ENCODE measurements around the gene MACROD2.
"Not testable (repeated sequence)": the region's sequence is repeated elsewhere in the genome, so short reads cannot be mapped to it uniquely, and the experiment has no call there.

Gene MACROD2

DNA sequence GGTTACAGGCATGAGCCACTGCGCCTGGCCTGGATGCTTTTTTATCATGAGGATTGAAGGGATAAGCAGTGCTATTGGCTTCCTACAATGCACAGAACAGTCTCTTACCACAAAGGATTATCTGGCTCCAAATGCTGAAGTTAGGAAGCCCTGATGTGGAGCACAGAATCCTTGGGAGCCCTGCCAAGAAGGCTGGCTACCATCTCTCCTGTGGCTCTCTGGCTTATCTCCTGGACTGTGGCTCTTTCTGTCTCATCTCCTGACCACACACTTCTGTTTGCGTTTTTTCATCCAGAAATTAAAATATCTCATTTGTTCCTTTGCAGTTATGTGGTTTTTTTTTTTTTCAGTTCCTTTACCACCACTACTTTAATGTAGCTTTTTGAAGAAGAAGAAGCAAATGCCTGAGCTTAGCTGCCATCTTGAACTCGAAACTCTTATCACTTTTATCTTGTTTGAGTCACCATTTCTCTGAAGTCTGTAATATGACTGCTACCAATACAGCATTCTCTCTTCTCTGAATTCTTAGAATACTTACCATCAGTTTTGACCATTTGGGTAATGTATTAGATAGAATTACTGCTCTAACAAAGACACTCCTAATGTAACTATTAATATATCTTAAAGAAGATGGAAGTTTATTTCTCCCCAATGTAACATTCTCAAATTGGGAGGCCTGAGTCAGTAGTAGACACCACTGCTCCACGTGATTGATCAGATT lies 1533.2 kb downstream of the MACROD2 start:
- DNase-seq (ENCODE audit: low read depth), result no peak

DNA sequence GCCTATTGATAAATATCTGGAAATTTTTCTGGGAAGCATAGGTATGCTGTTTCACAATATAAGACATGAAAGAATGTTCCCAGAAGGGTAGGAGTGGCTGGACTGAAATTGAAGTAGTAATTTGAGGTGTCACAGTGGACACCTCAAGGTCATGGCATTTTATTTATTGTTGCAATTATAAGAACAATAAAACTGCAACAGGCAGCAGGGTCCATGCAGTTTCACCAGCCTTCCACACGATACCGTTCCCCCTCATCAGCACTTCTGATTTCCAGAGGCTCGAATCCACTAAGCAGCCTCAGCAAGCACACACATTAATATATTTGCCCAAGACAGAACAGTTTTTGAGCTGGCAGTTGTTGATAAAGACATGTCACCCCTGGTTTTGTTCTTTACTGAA lies 1540.5 kb downstream of the MACROD2 start:
- DNase-seq (ENCODE audit: low read depth), result no peak

DNA sequence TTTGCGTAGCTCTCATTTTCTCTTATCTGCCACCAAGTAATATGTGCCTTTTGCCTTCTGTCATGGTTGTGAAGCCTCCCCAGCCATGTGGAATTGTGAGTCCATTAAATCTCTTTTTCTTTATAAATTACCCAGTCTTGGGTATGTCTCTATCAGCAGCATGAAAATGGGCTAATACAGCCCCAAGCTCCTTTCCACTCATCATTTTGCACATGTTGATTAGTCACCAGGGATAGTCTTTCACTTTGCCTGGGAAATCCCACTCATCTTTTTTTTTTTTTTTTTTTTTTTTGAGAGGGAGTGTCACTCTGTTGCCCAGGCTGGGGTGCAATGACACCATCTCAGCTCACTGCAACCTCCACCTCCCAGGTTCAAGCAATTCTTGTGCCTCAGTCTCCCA lies 1541.9 kb downstream of the MACROD2 start:
- not testable (repeated sequence) for DNase-seq (ENCODE audit: low read depth)

DNA sequence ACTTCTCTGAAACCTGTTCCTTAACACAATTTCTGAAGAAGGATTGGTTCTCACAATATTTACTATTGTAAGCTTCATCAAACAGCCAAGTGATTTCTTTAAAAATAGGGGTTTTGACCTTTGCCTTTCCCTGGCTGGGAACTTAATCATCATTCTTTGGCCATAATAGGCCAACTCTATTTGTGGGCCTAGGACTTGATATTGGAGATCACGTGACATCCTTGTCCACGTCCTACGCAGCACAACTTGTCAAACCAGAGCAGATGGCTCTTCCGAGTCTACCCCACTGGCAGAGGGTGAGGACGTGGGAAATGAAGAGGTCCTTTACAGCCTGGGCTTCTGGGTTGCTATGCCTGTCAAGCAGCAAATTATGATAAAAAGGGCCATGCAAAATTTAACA lies 1547.3 kb downstream of the MACROD2 start:
- DNase-seq (ENCODE audit: low read depth), result no peak

DNA sequence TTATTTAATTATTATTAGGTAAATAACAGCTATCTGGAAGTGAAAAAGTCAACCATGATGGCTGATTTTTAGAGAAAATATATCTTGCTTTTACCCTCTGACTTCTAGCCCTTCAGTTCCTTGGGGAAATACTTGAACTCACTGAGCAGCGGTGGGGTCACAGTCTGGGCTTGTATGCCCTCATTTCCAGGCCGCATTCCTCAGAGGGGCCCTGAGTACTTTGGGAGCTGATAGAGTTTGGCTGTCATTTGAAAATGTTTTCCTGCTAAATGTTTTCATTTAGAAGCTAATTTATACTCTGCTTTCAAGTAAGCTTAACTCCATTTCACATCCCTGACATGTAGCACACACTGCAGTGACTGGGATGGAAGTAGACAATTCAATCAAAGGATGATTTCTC lies 1549.4 kb downstream of the MACROD2 start:
- no peak for DNase-seq (ENCODE audit: low read depth)

DNA sequence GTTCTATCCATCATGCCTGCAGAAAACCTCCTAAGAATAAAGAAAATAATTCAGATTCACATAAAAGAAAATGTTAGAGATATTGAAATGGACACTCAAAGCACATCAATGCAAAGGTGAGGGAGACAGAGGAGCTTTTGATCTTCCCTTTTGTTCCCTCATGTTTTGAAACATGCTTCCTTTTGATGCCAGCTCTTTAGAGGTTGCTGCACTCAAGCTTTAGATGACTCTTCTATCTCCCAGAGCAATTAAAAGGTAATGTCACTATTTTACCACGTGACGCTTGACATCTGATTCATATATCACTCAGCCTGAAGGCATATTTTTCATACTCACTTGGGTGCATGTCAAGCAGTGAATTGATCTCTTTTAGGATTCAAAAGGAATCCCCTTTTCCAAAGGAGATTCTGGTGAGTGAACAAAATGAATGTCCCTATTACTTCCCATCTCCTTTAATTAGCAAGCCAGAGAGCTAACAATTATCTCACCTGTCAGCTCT lies 1551.3 kb downstream of the MACROD2 start:
- DNase-seq (ENCODE audit: low read depth), result no peak

DNA sequence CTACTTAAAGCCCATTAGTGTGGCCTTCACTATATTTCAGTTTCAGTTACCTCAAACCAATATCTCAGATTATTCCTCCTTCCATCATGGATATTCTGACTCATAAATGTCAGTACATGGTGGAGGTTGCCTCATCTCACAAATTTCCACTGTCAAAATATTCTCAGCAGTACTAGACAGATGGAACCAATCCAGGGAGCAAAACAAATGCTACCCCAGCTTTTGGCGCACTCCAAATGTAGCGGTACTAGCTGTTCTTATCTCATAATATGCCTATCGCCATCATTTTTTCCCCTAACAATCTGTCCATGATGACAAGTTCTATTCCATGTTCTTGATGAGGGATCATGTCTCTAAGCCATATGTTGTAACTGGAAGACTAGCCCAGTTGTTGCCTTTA lies 1551.8 kb downstream of the MACROD2 start:
- no peak for DNase-seq (ENCODE audit: low read depth)

DNA sequence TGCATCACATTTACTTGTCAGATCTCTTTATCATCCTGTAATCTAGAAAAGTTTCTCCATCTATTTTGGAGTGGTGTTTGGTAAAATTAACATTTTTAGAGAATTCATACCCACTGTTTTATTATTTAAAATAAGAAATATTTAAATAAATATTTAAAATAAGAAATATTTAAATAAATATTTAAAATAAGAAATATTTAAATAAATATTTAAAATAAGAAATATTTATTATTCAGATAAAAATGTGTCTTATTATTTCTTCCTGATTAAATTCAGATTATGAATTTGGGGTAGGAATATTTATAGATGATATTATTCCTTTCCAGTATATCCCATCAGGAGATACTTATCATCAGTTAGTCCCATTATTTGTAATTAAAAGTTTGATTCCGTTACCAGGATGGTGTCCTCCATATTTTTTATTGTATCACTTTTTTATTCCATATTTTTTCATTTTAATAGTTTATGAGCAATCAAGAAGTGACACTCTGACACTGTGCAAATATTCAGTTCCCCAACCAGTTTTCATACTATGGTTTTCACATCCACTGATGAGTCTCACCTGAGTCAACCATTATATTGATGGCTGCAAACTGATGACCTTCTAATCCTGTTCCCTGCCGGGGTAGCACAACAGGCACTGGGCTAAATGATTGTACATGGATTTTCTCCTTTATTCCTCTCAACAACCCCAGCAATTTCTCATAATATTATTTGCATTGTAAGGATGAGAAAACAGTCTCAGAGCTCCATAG lies 1555.0 kb downstream of the MACROD2 start:
- no peak for DNase-seq (ENCODE audit: low read depth)

DNA sequence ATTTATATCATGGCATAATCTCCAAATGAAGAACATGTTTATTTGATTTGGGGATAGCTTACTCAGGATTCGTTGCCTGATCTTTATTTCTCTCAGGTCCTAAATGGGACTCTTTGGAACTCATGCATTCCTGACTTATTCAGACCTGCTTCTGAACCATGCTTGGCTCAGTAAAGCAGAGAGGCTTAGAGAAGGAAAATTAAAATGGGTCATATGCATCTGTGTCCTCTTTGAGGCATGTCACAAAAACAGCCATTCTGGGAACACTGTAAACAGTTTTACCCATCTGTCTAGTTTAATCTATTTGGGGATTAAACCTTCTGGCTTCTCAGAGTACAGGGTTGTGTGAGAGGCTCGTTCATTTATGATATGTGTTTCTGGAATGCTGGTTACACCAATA lies 1560.6 kb downstream of the MACROD2 start:
- DNase-seq (ENCODE audit: low read depth), result no peak

DNA sequence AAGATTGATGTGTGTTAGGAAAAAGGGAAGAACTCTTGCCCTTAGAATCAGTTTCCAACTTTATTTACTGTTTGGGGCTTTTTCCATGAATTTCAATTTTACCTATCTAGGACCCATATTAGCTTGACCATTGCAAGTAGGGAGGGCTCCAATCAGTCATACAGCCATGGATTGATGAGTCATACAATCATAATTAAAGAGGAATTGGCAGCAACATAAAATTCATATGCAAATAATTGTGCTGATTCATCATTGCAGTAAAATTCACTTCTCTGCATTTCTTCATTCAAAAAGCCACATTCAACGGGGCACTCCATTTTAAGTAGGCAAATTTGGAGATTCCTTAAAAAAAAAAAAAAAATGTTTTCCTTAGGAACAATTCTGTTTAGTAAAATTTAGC lies 1561.6 kb downstream of the MACROD2 start:
- DNase-seq (ENCODE audit: low read depth), result no peak

DNA sequence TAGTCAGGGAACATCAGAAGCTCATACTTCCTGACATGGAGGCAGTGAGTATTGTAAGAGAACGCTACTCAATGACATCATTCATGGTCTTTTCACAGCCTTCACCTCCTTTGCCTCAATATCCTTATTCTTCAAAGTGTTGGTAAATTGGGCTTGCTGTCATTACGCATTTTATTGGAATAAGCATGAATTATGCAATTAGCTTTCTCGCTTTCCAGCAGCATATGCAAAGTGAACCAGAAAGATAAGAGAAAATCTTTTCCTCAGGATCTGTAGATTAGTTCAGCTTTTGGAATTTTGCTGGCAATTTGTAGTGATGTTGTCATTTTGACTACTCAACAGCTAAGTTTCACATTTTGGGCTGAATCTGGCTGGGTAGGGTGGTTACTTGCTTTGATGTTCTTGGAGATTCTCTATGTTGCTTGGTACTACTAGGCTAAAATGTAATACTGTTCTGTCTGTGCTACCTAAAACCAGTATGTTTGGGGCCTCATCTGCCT lies 1565.8 kb downstream of the MACROD2 start:
- DNase-seq (ENCODE audit: low read depth), result no peak

DNA sequence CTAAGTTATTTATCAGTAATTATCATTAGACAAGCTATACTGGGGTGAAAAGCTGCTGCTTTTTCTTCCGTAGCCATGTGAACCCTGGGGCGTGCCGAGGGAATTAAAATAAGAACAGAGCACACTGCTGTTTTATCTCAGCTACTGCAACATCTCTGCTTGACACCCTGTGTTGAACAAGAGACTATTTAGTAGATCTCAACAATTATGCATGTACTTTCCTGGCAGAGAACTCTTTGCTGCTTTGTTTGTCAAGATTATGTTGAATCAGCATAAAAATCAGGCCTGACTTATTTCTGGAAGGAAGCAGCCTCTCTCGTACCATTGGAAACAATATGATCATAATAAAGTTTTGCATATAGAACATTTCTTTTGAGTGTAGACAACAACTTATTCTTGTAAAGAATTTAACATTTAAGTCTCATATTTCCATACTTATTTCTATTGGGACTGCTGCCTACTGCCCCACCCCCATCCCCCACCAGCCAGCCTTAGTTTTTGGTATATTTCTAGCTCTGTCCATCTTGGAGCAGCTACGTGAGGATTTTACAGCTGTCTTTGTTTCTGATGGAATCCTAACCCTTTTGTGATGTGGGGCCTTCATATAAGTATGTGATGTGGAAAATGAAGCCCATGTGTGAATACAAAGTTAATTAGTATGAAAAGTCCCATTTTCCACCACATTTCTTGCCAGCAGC lies 1566.5 kb downstream of the MACROD2 start:
- DNase-seq (ENCODE audit: low read depth), result no peak

DNA sequence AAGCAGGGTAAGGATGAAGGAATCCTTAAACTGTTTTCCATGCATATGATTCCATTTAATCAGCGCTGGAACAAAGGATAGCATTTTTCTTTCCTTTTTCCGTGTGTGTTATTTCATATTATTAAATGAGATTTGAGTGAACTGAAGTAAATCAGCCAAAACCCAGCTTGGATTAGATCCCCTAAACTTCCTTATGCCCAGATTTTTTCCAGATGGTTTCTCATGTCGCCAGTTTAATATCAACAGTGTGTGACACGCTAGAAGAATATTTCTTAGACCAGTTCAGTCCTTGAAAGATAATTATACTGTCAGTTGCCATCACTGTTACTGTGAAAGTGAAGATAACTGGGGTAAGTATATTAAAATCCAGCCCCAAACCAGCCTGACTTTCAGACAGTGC lies 1568.5 kb downstream of the MACROD2 start:
- no peak for DNase-seq (ENCODE audit: low read depth)

DNA sequence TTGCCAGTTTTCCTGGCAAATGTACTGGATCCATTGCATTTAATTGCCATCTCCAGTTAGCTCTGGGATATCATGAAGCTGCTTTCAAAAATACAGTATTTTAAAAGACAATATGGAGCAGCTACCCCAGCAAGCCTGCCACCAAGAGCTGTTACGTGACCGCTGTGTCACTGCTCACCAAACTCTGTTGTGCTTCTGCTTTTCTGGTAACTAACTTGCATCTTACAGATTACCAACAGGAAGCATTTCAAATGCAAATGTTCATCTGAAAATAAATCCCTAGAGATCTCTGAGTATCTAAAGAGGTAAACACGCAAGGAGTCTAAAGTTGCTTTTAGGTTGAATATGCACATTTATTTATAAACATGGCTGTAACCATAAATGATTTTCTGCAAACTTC lies 1569.7 kb downstream of the MACROD2 start:
- DNase-seq (ENCODE audit: low read depth), result no peak

DNA sequence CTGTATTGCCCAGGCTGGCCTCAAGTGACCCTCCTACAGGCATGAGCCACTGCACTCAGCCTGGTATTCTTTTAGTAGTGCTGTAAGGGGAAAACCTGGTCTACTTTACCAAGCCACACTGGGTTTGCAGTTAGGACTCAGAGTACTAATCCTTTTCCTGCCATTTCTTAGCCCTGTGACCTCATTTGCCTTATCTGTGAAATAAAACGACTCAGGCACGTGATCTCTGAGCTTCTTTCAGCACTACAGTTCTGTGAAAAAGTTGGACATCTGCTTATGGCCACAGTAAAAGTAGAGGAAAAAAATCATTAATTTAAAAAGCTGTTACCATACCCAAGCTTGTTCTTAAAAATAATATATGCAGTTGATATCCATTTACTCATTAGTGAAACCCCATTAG lies 1570.5 kb downstream of the MACROD2 start:
- DNase-seq (ENCODE audit: low read depth), result no peak

DNA sequence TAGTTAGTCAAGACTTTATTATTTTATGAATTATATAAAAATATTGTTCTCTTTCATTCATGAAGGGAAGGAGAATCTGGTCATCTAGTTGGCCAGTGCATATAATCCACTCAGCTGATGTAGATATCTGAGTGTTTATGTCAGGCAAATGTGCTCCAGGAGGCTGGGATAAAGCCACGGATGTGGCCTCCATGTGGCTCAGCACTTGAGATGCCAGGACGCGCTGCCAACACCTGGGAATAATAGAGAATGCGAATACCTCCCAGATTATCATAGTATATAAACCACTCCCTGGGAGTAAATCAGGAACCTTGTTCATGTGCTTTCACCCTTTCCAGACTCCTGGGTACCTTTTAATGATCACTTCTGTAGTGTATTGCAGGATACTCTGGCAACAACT lies 1571.9 kb downstream of the MACROD2 start:
- DNase-seq (ENCODE audit: low read depth), result no peak

DNA sequence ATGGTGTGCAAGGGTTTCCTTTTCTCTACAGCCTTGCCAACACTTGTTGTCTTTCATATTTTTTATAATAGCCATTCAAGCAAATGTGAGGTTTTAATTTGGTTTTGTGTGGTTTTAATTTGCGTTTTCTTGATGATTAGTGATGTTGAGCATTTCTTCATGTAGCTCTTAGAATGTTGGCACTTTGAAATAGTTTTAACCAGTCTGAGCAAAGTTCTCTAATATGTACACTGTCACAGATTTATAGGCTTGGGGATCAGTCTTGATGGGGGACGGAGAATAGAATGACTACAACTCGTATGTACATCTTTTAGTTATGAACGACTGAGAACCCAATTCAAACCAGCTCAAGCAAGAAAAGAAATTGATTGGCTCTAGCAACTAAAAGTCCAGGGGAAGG lies 1574.8 kb downstream of the MACROD2 start:
- DNase-seq (ENCODE audit: low read depth), result no peak

DNA sequence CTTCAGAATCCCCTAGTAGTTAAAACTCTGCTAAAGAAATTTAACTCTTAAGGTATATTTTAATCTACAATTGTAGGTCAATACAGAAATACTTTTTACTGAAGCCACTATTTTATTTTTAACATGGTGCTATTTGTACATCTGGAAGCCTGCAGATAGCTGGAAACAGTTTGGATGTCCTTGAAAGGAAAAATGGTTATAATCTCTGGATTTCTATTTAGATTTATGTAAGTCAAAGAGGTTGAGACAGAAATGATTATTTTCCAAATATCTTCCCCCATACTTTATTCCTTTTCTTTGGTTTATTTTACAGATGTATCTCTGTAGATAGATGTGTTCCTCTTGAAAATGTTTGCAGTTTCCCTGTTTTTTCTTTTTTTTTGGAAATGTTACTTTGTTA lies 1575.7 kb downstream of the MACROD2 start:
- no peak for DNase-seq (ENCODE audit: low read depth)

DNA sequence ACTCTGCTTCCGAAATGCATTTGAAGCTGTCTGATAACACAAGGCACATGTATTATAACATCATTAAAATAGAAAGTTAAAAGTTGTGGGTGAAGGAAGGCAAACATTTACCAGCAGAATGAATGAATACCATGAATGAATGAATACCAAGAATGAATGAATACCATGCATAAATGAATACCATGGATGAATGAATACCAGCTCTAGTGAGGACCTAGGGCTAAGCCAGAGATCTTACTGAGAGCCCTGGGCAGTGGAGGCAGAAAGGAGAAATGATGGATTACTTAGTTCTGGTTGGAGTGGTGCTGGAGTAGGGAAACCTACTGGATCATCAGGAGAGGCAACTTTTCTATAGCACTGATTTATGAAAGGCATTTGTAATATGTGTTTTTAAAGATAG lies 1579.9 kb downstream of the MACROD2 start:
- DNase-seq (ENCODE audit: low read depth), result no peak

DNA sequence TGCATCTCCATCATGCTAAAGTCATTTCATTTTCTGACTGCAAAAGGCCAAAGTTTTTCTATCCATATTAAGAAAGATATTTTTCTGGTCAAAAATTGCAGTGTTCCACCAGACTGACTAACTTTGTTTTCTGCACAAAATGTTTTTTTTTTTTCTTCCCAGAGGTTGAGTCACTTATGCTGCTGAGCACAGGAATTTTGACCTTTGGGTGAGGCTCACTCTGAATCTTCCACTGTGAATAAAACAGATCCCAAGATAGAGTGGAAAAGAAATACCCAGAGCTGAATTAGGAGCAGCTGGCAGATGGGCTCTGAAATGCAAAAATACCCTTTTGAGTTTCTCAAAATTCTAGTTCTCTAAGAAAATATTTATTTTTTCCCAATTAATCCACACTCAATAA lies 1581.1 kb downstream of the MACROD2 start:
- no peak for DNase-seq (ENCODE audit: low read depth)

DNA sequence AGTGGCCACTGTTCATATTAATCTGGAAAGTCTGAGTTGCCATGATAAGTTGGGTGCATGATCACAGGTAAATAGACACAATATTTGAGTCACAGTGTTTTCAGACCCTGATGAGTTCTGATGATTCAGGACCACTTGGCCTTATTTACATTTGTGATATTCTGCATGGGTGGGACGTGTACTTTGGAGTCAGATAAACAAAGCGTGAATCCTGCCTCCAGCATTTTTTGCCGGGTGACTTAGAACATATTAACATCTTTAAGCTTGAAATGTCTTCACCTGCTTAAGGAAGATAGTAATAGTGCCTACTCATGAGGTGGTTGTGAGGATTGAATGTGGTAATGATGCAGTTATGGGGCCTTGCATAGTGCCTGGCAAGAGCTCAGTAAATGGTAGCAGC lies 1582.8 kb downstream of the MACROD2 start:
- no peak for DNase-seq (ENCODE audit: low read depth)

DNA sequence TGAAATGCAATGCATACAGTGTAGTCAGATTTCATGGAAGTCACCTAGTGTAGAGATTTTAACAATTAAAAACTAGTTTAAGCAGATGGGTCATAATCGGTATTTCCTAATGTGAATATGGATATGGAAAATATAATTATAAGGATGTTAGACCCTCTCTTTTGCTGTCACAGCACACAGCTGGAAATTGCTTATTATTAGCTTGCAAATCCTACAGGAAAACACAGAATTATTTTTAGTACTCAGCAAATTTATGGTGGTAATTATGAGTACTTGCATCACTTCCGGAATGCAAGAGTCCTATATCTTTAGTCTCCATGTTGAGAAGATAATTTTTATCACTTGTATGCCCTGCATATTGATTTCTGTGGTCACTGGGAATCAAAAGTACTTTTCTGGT lies 1584.4 kb downstream of the MACROD2 start:
- DNase-seq (ENCODE audit: low read depth), result no peak

Measured in T follicular helper cell (primary cell).